Ecto neural progenitor cell (in vitro differentiated cells): Measurements from ENCODE around the gene CBX8.
"Not testable (repeated sequence)": the region's sequence is repeated elsewhere in the genome, so short reads cannot be mapped to it uniquely, and the experiment has no call there.

Source experiments
- DNase-seq: peaks from one replicate; pipeline ENCODE4 v3.0.0-alpha.2; 2018; ENCODE audit warnings: low spot score

Gene CBX8

GRCh38 chr17:79779084-79779529 is 17.8 kb downstream of the CBX8 start:
- peak; percentile 68 for DNase-seq

GRCh38 chr17:79778504-79779083 is 18.3 kb downstream of the CBX8 start:
- peak; percentile 79 for DNase-seq

DNA sequence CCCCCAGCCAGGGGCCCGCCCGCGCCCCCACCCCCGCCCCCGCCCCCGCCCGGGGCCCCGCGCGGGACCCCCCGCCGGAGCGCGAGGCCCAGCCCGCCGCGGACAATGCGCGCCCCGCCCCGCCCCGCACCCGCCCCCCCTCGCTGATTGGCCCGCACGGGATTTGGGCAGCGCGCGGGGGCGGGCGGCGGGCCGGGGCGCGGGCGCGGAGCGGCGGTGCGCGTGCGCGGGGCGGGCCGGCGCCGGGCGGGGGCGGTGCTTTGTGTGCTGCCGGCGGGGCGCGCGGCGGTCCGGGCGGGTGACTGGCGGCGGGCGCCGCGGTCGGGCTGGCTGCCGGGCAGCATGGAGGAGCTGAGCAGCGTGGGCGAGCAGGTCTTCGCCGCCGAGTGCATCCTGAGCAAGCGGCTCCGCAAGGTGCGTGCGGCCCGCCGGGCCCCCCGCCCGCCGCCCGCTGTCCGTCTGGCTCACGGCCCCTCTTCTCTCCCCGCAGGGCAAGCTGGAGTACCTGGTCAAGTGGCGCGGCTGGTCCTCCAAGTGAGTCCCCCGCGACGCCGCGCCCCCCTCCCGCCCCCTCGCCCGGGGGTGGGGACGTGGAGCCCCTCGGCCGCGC is 18.9 kb downstream of the CBX8 start, which contains the start of gene CBX2:
TSS of gene CBX2 (plus strand) at position 255 of the 610 bp plus-strand sequence. CDS start at position 343, 88 bp downstream.
- peak; percentile 95 for DNase-seq

- peak; percentile 93 for DNase-seq
These were observed 19.6 kb downstream of the CBX8 start for GRCh38 chr17:79777120-79777893.

- peak; percentile 58 for DNase-seq
These were observed 20.3 kb downstream of the CBX8 start for GRCh38 chr17:79776376-79777119.

DNA sequence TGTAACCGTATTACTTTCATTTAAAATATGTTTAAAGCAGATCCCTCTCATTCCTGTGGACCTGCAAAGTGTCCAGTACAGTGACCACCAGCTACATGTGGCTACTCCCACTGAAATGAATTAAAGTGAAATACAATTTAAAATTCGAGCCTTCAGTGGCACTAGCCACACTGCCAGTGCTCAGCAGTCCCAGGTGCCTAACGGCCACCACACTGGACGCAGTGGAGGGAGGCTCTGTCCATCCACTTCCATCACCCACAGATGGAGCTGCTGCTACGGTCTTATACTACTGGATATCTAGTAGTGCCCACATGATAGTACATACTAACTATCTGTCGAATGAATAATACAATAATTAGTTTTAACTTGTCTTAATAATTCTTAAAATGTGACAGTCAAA is 21.2 kb downstream of the CBX8 start:
- no peak for DNase-seq

GRCh38 chr17:79774561-79774975 is 22.3 kb downstream of the CBX8 start:
- no peak for DNase-seq

GRCh38 chr17:79772726-79773125 is 24.2 kb downstream of the CBX8 start:
- not testable (repeated sequence) for DNase-seq

- no peak for DNase-seq
These were observed 25.6 kb downstream of the CBX8 start for GRCh38 chr17:79771276-79771675.

DNA sequence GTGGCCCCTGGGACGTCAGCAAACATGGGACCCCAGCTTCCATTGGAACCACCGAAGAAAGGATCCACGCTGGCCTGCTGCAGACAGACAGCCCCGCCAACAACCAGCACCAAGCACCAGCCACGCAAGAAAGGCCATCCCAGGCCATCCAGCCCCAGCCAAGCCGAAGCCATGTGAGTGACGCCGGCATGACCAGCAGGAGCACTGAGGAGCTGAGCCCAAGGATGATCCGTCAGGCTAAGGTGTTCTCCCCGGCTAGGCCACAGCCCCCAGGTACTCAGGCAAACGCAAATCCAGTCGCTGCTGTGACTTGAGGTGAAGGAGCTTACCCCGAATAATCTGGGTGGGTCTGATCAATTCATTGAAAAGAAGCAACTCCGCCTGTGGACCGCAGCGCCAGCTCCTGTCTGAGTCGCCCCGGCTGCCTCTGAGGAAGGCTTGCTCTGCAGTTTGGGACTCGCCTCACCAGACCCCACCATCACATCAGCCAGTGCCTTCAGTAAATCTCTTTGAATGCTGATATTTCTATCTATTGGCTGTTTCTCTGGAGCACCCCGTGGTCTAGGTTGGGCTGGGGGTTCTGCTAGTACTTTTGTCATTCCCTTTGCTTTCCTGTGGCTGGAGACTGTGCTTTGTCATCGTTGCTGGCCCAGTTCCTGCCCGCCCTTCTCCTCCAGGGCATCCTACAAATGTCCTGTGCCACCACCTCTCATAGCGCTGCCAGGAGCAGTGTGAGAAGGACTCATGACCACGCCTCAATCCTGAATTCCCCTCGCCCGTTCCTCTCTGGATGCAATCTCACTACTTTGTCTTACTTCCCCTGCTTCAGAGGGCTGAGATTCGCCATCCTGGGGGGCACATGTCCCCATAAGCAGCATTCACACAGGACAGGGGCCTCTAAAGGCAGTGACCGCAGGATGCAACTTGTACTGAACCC is 27.0 kb downstream of the CBX8 start:
- DNase-seq = no peak

DNA sequence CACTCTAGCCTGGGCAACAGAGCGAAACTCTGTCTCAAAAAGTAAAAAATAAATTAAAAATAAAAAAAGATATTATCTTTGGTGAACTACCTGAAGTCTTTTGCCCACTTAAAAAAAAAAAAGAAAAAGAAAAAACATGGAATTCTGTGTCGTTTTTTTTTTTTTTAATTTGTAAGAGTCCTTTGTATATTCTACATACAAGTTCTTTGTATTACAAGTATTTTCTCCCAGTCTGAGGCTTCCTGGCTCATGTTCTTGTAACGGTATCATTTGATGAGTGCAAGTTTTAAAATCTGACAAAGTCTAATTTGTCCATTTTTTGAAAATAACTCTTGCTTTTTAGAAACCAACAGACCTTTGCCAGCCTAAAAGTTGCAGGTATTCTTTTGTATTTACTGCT is 31.2 kb downstream of the CBX8 start:
- DNase-seq = no peak

DNA sequence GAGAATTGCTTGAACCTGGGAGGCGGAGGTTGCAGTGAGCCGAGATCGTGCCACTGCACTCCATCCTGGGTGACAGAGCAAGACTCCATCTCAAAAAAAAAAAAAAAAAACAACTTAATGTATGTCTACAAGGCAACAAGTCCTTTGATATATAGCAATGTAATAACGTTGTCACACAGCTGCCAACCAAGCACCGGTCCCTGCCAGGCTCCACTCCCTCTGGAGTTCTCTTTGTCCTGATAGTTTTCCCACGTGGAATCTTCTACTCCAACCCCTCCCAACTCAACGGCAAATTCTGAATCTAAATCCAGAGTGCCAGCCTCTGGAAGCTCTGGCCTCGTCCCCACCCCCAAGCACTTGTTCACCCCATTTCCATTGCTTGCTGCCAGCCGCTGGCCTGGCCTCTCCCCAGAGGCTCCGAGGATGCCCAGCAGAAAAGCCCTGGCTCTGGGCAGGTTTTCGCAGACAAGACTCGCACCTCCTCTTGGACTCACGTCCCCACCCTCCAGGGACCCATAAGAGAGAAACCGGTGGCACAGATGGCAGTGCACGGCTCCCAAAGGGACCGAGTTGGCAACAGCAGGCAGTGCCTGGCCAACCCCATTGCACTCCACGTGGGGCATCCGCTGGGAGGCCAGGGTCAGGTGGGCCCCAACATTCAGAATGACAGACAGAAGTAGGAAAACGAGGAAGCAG is 34.8 kb downstream of the CBX8 start:
- no peak for DNase-seq

DNA sequence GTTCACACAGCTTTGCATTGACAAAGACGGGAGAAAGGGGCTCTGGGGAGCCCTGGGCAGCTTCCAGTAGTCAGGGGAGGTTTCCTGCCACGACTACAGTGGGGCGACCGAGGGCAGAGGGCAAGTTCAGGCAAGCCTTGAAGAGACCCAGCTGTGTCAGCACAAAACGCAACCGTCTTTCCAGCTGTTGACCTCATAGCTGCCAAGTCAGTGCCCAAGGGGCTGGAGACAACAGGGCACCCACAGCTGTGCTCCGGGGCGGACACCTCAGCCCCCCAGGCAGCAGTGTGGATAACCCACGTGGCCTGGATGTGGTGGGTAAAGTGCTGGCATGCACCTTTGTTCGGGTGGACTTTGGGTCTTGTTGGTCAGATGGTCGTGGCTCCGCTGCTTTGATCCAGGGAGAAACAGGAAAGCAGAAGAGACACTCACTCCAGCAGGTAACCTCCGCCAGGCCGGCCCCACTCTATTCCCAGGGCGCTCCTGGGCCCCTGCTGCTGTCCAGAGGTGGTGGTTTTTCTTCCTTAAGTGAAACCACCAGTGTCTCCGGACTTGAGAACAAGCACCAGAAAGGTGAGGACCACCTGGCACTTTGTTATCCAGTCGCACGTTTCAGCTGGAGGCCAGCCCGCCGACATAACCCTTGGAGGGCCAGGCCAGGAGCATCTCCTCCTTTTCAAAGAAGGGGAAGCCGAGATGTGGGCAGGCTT is 36.5 kb downstream of the CBX8 start:
- DNase-seq = no peak

DNA sequence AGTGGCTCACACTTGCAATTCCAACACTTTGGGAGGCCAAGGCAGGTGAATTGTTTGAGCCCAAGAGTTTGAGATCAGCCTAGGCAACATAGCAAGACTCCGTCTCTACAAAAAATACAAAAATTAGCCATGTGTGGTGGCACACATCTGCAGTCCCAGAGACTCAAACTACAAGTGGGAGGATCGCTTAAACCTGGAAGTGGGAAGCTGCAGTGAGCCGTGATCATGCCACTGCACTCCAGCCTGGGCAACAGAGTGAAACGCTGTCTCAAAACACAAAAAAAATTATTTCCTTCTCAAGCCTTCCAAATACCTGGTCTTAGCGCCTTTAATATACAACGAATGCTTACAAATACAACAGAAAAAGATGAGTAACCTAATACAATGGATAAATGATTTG is 38.6 kb downstream of the CBX8 start:
- no peak for DNase-seq

GRCh38 chr17:79757140-79757745 is 39.6 kb downstream of the CBX8 start:
- DNase-seq = no peak

DNA sequence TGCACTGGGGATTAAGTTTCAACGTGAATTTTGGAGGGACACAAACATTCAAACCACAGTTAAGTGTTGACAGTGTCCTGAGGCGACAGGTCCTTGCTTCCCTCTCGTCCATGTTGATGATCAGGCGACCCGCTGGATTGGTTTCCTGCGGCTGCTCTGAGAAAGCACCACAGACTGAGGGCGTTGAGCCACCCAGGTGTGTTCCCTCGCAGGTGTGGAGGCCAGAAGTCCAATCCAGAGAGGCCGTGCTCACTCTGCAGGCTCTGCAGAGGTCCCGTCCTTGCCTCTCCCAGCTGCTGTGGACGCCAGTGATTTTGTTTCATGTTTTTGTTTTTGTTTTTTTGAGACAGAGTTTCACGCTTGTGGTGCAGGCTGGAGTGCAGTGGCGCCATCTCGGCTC is 41.3 kb downstream of the CBX8 start:
- DNase-seq = no peak

DNA sequence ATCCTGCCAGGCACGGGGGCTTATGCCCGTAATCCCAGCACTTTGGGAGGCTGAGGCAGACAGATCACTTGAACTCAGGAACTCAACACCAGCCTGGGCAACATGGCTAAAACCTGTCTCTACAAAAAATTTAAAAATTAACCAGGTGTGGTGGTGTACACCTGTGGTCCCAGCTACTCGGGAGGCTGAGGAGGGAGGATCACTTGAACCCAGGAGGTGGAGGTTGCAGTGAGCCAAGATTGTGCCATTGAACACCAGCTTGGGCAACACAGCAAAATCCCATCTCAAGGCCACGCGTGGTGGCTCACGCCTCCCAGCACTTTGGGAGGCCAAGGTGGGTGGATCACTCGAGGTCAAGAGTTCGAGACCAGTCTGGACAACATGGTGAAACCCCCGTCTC is 42.0 kb downstream of the CBX8 start:
- not testable (repeated sequence) for DNase-seq

- no peak for DNase-seq
These were observed 42.5 kb downstream of the CBX8 start for GRCh38 chr17:79754370-79754769.

- no peak for DNase-seq
These were observed 44.7 kb downstream of the CBX8 start for GRCh38 chr17:79752175-79752574.
